Stimulated activated CD4-positive, alpha-beta T cell treated with anti-CD3 and anti-CD28 coated beads, TNF-alpha, amount 100 ng/mL, for 48 hours (primary cell): ENCODE measurements around the gene PGM3.
A peak's percentile ranks its signal among the peaks of the same experiment; 100 is the strongest.
"Not testable (repeated sequence)": the region's sequence is repeated elsewhere in the genome, so short reads cannot be mapped to it uniquely, and the experiment has no call there.

Source experiments
- DNase-seq, 3 donors: peaks; one replicate each; pipeline ENCODE4 v3.0.0-alpha.2; 2020; ENCODE audit warnings: low read depth in 3 of 3

The PGM3 gene

GRCh38 chr6:83192871-83193746 is at the start of gene PGM3, which contains the start of gene RWDD2A:
Gene PGM3, minus strand, starts transcription at chr6:83193265. Its CDS starts 2,253 bp downstream, at chr6:83191012.
Gene RWDD2A, plus strand, starts transcription at chr6:83193357. Its CDS starts 1,095 bp downstream, at chr6:83194452.
- peak; percentile 68 to 90 (median 78) for DNase-seq

GRCh38 chr6:83231146-83231545 is 38.1 kb upstream of the PGM3 start:
- DNase-seq: no peak

- no peak for DNase-seq
Measured at GRCh38 chr6:83226517-83226916, 33.5 kb upstream of the PGM3 start.

GRCh38 chr6:83221889-83222479 is 28.9 kb upstream of the PGM3 start:
- DNase-seq: no peak

- DNase-seq: no peak
Measured at GRCh38 chr6:83221276-83221675, 28.2 kb upstream of the PGM3 start.

GRCh38 chr6:83220121-83220520 is 27.1 kb upstream of the PGM3 start:
- no peak for DNase-seq

- DNase-seq: no peak
Measured at GRCh38 chr6:83218646-83219045, 25.6 kb upstream of the PGM3 start.

- DNase-seq: no peak
Measured at GRCh38 chr6:83216806-83217205, 23.7 kb upstream of the PGM3 start.

- DNase-seq: peak; percentile 23 to 34 (median 24)
Measured at GRCh38 chr6:83215131-83216047, 22.3 kb upstream of the PGM3 start.

GRCh38 chr6:83202031-83202430 is 9.0 kb upstream of the PGM3 start:
- DNase-seq: no peak

- no peak for DNase-seq
Measured at GRCh38 chr6:83199863-83200225, 6.8 kb upstream of the PGM3 start.

- DNase-seq: no peak
Measured at GRCh38 chr6:83199173-83199862, 6.3 kb upstream of the PGM3 start.

- no peak for DNase-seq
Measured at GRCh38 chr6:83198486-83199172, 5.6 kb upstream of the PGM3 start.

- DNase-seq: no peak
Measured at GRCh38 chr6:83193747-83194566, 892 bp upstream of the PGM3 start.

GRCh38 chr6:83192456-83192855 is 609 bp downstream of the PGM3 start:
- DNase-seq: no peak

GRCh38 chr6:83191974-83192373 is 1.1 kb downstream of the PGM3 start:
- DNase-seq: not testable (repeated sequence)

GRCh38 chr6:83190626-83191025 is 2.4 kb downstream of the PGM3 start:
- no peak for DNase-seq

- DNase-seq: no peak
Measured at GRCh38 chr6:83188501-83188900, 4.6 kb downstream of the PGM3 start.

GRCh38 chr6:83185096-83185495 is 8.0 kb downstream of the PGM3 start:
- DNase-seq: no peak
